ENCODE results near the gene TPPP. TPM values are rescaled to one million over a fixed set of nuclear protein-coding genes. Genes with fewer than 3 reads are reported as not detected.

The TPPP gene
- polyA plus RNA-seq, 1 experiment: 0.05 TPM

- DNase-seq (ENCODE audit: low read depth, low spot score): no peak
- no peak overlapping the region for H3K4me3 ChIP-seq (ENCODE audit: low read depth, low read length)
- no peaks in the 10 kb centered on the region for H3K27me3 ChIP-seq (ENCODE audit: control insufficient read depth, insufficient read depth, low read length)
- CTCF ChIA-PET: no interaction called here
- POLR2A ChIA-PET: no interaction called here
- H3K9me3 ChIP-seq (ENCODE audit: control insufficient read depth, insufficient read depth, low read length): no peaks in the 10 kb centered on the region
- H3K27ac ChIP-seq (ENCODE audit: low read depth, low read length): no peak overlapping the region
- TF ChIP-seq CTCF (IDR thresholded peaks at IDR 0.05; ENCODE audit: low read depth, low read length): no peak
These were observed 73.7 kb downstream of the TPPP start for GRCh38 chr5:619444-619843.

- POLR2A ChIA-PET: no interaction called here
- Histone ChIP-seq H3K27me3 (ENCODE audit: control insufficient read depth, insufficient read depth, low read length) (no peaks in the 10 kb centered on the region), H3K4me3 (ENCODE audit: low read depth, low read length) (no peak overlapping the region), H3K27ac (ENCODE audit: low read depth, low read length) (no peak overlapping the region), H3K9me3 (ENCODE audit: control insufficient read depth, insufficient read depth, low read length) (no peaks in the 10 kb centered on the region; the same call in 1 of the 2 replicates)
- DNase-seq (ENCODE audit: low read depth, low spot score): no peak
- TF ChIP-seq CTCF (IDR thresholded peaks at IDR 0.05; ENCODE audit: low read depth, low read length): no peak
- CTCF ChIA-PET: no interaction called here
These were observed 74.7 kb downstream of the TPPP start for GRCh38 chr5:618450-618849.

DNA sequence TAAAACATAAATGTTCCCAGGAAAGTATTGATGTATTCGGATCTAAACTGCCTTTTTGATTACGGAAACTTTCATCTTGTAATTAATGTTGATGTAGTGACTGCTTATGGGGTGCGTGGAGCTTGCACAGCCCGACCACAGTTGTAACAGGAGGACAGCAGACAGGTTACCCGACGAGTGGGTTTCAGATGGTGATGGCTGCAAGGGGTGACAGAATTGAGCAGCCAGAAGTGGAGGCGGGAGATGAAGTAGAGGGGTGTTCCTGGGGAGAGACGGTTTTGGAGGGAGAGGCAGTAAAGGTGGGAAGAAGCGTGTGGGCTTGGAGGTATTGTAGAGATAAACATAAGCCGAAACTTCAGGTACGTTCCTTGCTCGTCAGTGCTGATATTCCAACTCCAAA is 75.3 kb downstream of the TPPP start:
- TF ChIP-seq CTCF (IDR thresholded peaks at IDR 0.05; ENCODE audit: low read depth, low read length): no peak
- no peak for DNase-seq (ENCODE audit: low read depth, low spot score)
- CTCF ChIA-PET: no interaction called here
- Histone ChIP-seq H3K4me3 (ENCODE audit: low read depth, low read length) (no peak overlapping the region), H3K9me3 (ENCODE audit: control insufficient read depth, insufficient read depth, low read length) (no peaks in the 10 kb centered on the region; the same call in 1 of the 2 replicates), H3K27ac (ENCODE audit: low read depth, low read length) (no peak overlapping the region), H3K27me3 (ENCODE audit: control insufficient read depth, insufficient read depth, low read length) (no peaks in the 10 kb centered on the region)
- POLR2A ChIA-PET: no interaction called here

GRCh38 chr5:616484-617039 is 76.6 kb downstream of the TPPP start:
- ChIA-PET CTCF (no interaction called here), POLR2A (no interaction called here)
- Histone ChIP-seq H3K27me3 (ENCODE audit: control insufficient read depth, insufficient read depth, low read length) (no peaks in the 10 kb centered on the region), H3K27ac (ENCODE audit: low read depth, low read length) (no peak overlapping the region), H3K4me3 (ENCODE audit: low read depth, low read length) (no peak overlapping the region), H3K9me3 (ENCODE audit: control insufficient read depth, insufficient read depth, low read length) (no peaks in the 10 kb centered on the region; the same call in 1 of the 2 replicates)
- TF ChIP-seq CTCF (IDR thresholded peaks at IDR 0.05; ENCODE audit: low read depth, low read length): 0 out of 2 replicates have a peak, but pooled peaks have one; percentile 7
- no peak for DNase-seq (ENCODE audit: low read depth, low spot score)

DNA sequence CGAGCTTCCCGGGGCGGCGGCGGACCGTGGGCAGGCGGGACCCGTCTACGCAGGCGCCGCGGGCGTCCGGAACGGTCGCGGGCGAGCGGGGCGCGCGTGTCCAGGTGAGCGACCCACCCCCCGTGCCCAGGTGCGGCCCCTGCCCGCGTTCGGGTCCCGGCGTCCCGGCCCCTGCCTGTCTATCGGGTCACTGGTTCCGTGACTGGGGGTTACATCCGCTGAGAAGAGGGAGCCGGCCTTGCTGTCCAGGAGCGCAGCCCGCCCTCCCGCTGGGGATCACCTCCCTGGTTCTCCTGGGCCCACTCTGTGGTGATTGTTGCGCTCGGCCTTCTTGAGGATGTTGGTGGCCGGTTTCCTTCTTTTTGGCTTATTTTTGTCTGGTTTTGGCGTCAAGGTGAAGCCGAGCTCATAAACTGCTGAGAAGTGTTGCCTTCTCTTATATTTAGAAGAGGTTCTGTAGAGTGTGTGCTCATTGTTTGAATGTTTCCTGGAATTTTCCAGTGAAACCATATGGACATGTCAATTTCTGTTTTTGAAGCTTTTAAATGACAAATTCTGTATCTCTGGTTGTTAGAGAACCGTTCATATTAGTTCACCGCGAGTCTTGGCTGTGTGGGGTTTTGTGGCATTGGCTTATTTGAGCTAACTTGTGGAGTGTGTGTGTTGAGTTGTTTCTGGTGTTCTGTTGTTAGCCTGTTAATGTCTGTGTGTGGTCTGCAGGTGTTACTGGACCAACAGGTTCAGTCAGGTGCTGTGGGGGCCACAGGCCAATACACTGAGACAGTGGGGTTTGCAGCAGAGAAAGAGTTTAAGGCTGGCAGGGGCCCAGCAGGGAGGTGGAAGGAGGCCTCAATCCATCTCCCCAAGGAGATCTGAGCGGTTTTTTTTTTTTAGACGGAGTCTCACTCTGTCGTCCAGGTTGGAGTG is 80.4 kb downstream of the TPPP start:
- Histone ChIP-seq H3K9me3 (ENCODE audit: control insufficient read depth, insufficient read depth, low read length) (no peaks in the 10 kb centered on the region; the same call in 1 of the 2 replicates), H3K27ac (ENCODE audit: low read depth, low read length) (no peak overlapping the region)
- CTCF ChIA-PET: interaction anchor here (1.2 to 1.4 kb wide), 2 partner anchors 59 to 296 kb away, joined by 3 read pairs; no protein-coding TSS in a partner anchor

More for the DNA sequence above, 80.4 kb downstream of the TPPP start:
- no peak for TF ChIP-seq CTCF (IDR thresholded peaks at IDR 0.05; ENCODE audit: low read depth, low read length)
- Histone ChIP-seq H3K4me3 (ENCODE audit: low read depth, low read length) (peak overlapping the region; percentile 74), H3K27me3 (ENCODE audit: control insufficient read depth, insufficient read depth, low read length) (peaks cover 2% of the 10 kb centered on the region)
- no peak for DNase-seq (ENCODE audit: low read depth, low spot score)
- POLR2A ChIA-PET: no interaction called here
